SK-N-SH (cell line): ENCODE results near the gene ARMC9.

Experiments used
- CTCF ChIP-seq: fragments of 200-600 bp; sonication (generic); IDR thresholded peaks from 2 replicates; pipeline ENCODE4 v1.6.1; 2017; ENCODE audit warnings: antibody characterized with exemption, mild to moderate bottlenecking, moderate library complexity
- EP300 ChIP-seq, 2 experiments: IDR thresholded peaks; 2 replicates each; pipeline versions ENCODE4 v1.4.0 to v1.6.1; 2012; ENCODE audit warnings: borderline replicate concordance in 1 of 2, low read depth in 1 of 2, low read length in 1 of 2
- JUND ChIP-seq: IDR thresholded peaks from 2 replicates; pipeline ENCODE4 v1.4.0; 2012
- NFIC ChIP-seq: IDR thresholded peaks from 2 replicates; pipeline ENCODE4 v1.4.0; 2012; ENCODE audit warnings: borderline replicate concordance
- RXRA ChIP-seq: IDR thresholded peaks from 2 replicates; pipeline ENCODE4 v1.4.0; 2012; ENCODE audit warnings: low read depth, mild to moderate bottlenecking, borderline replicate concordance
- SIN3A ChIP-seq: IDR thresholded peaks from 2 replicates; pipeline ENCODE4 v1.6.1; 2012; ENCODE audit warnings: low read depth, mild to moderate bottlenecking, low read length, moderate library complexity, borderline replicate concordance
- SMC3 ChIP-seq: IDR thresholded peaks from 2 replicates; pipeline ENCODE4 v1.6.1; 2012; ENCODE audit warnings: low read depth, low read length, improper control_type of control experiment
- ZBTB33 ChIP-seq: IDR thresholded peaks from 2 replicates; pipeline ENCODE4 v1.4.0; 2012; ENCODE audit warnings: low read depth, borderline replicate concordance
- TF ChIP-seq, protein P1 (sequence below): IDR thresholded peaks from 2 replicates; pipeline ENCODE4 v1.4.0; 2012; ENCODE audit warnings: low read depth

DNA sequence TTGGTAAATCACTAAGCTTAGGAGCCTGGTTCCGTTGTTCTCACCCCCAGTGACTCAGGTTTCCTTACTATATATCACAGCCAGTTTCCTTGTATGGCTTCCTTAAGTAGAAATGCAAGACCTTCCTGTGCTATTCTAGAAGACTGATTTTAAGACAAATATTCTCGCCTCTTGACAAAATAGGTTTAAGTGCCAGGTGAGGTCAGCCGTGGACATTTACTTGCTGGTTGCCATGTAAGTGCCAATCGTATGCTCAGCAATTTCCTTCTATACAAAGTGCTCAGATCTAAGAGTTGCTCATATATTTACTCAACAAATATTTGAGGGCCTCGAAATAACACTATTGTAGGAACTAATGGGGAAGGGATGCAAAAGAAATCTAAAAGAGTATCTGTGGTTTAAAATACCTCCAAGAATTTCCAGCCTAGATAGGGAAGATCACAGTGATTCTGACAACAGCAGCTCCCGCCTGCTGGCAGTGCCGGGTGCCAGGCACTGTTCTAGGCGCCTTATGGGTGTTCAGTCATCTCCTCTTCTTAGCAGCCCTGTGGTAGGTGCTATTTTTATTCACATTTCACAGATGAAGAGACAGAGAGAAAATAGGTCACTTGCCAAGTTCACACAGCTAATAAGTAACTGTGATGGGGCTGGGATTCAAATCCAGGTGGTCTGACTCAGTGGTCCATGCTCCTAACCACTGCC is 101.7 kb downstream of the ARMC9 start:
- no peak for TF ChIP-seq CTCF
- TF ChIP-seq, protein P1, sequence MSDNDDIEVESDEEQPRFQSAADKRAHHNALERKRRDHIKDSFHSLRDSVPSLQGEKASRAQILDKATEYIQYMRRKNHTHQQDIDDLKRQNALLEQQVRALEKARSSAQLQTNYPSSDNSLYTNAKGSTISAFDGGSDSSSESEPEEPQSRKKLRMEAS: no peak
- no peak for TF ChIP-seq EP300 (IDR thresholded peaks at IDR 0.05; ENCODE audit: borderline replicate concordance in 1 of 2, low read depth in 1 of 2, low read length in 1 of 2)
- TF ChIP-seq SMC3: no peak
- no peak for TF ChIP-seq RXRA
- no peak for TF ChIP-seq ZBTB33
- TF ChIP-seq SIN3A: no peak
- no peak for TF ChIP-seq NFIC
- TF ChIP-seq JUND: no peak
